IMR-90 (cell line): ENCODE data around the gene C16orf86. TPM values are rescaled to one million over a fixed set of nuclear protein-coding genes. Genes with fewer than 3 reads are reported as not detected.

ENCODE experiments used
- ATAC-seq: fragments of 200-7000 bp; cut with Tn5 transposase; 2 replicates; pipeline ENCODE4 v1.9.1; 2020; ENCODE audit warnings: low read depth, mild to moderate bottlenecking, moderate library complexity
- BruUV-seq: library from RNA; stranded (reverse); fragments of 400-500 nt; replicated peaks from 2 replicates; lab custom pipeline; 2021; lab: Mats Ljungman, UMichigan
- CTCF ChIA-PET: fragments of 300-600 bp; formaldehyde crosslinking; extraction: SDS; loops from one replicate; lab custom pipeline; 2021; ENCODE audit warnings: antibody characterized with exemption; lab: Yijun Ruan, JAX
- POLR2A ChIA-PET: fragments of 300-600 bp; sonication (Branson Sonifier 250); formaldehyde crosslinking; loops from one replicate; lab custom pipeline; 2022; ENCODE audit warnings: antibody characterized with exemption; ENCODE audit not compliant: unreplicated experiment; lab: Charles Lee
- DNase-seq: peaks from one replicate; pipeline ENCODE4 v3.0.0; 2013
- H2AFZ ChIP-seq: replicated peaks from 2 replicates; pipeline ENCODE3; 2013; ENCODE audit warnings: low read length, mild to moderate bottlenecking; ENCODE audit not compliant: poor library complexity
- H2AK5ac ChIP-seq: 2 replicates; pipeline ENCODE4 v1.6.1; 2013; ENCODE audit warnings: low read depth, low read length, inconsistent platforms
- H2AK9ac ChIP-seq: replicated peaks from 2 replicates; pipeline ENCODE3; 2013; ENCODE audit warnings: mild to moderate bottlenecking, low read depth, low read length, moderate library complexity; ENCODE audit not compliant: poor library complexity
- H2BK120ac ChIP-seq: 2 replicates; pipeline ENCODE4 v1.6.1; 2013; ENCODE audit warnings: low read depth, low read length, inconsistent platforms
- H2BK15ac ChIP-seq: 3 replicates; pipeline ENCODE4 v1.6.1; 2013; ENCODE audit warnings: low read depth, low read length, inconsistent platforms
- H2BK20ac ChIP-seq: 2 replicates; pipeline ENCODE4 v1.6.1; 2013; ENCODE audit warnings: low read depth, mild to moderate bottlenecking, inconsistent platforms, low read length, moderate library complexity
- H2BK5ac ChIP-seq: 2 replicates; pipeline ENCODE4 v1.6.1; 2013; ENCODE audit warnings: mild to moderate bottlenecking, low read depth, low read length, inconsistent platforms; ENCODE audit not compliant: poor library complexity, severe bottlenecking
- H3K14ac ChIP-seq: replicated peaks from 2 replicates; pipeline ENCODE4 v1.6.1; 2013; ENCODE audit warnings: low read depth, low read length, inconsistent platforms
- H3K18ac ChIP-seq: 2 replicates; pipeline ENCODE4 v1.6.1; 2013; ENCODE audit warnings: low read depth, low read length, control low read depth
- H3K23ac ChIP-seq: 2 replicates; pipeline ENCODE4 v1.6.1; 2013; ENCODE audit warnings: low read depth, low read length, inconsistent platforms
- H3K27ac ChIP-seq: 2 replicates; pipeline ENCODE4 v1.5.1; 2013; ENCODE audit warnings: mild to moderate bottlenecking, control low read depth, low read length; ENCODE audit not compliant: insufficient read depth
- H3K27me3 ChIP-seq: 2 replicates; pipeline ENCODE4 v1.6.1; 2013; ENCODE audit warnings: low read length; ENCODE audit not compliant: control insufficient read depth, insufficient read depth
- H3K36me3 ChIP-seq: 2 replicates; pipeline ENCODE4 v1.6.1; 2013; ENCODE audit warnings: low read length, mixed read lengths; ENCODE audit not compliant: control insufficient read depth, insufficient read depth
- H3K4ac ChIP-seq: 2 replicates; pipeline ENCODE4 v1.6.1; 2013; ENCODE audit warnings: low read depth, low read length, inconsistent platforms
- H3K4me1 ChIP-seq: 2 replicates; pipeline ENCODE4 v1.6.1; 2013; ENCODE audit warnings: low read length, mixed read lengths; ENCODE audit not compliant: control insufficient read depth, insufficient read depth
- H3K4me2 ChIP-seq: 2 replicates; pipeline ENCODE4 v1.6.1; 2013; ENCODE audit warnings: low read depth, mild to moderate bottlenecking, control low read depth, low read length, moderate library complexity
- H3K4me3 ChIP-seq: 2 replicates; pipeline ENCODE4 v1.5.1; 2013; ENCODE audit warnings: low read depth, mild to moderate bottlenecking, control low read depth, low read length, moderate library complexity; ENCODE audit not compliant: insufficient read depth
- H3K56ac ChIP-seq: 2 replicates; pipeline ENCODE4 v1.6.1; 2013; ENCODE audit warnings: low read length, inconsistent platforms; ENCODE audit not compliant: insufficient read depth; ENCODE audit errors: extremely low read depth
- H3K79me1 ChIP-seq, 2 experiments: 2 replicates each; pipeline ENCODE4 v1.6.1; 2013; ENCODE audit warnings: low read length in 2 of 2, inconsistent platforms in 1 of 2, low read depth in 1 of 2
- H3K9ac ChIP-seq: 2 replicates; pipeline ENCODE4 v1.6.1; 2013; ENCODE audit warnings: low read depth, low read length, control low read depth
- H3K9me1 ChIP-seq: 2 replicates; pipeline ENCODE4 v1.6.1; 2013; ENCODE audit warnings: low read length, inconsistent platforms; ENCODE audit not compliant: insufficient read depth
- H3K9me3 ChIP-seq: 2 replicates; pipeline ENCODE4 v1.6.1; 2013; ENCODE audit warnings: low read length; ENCODE audit not compliant: control insufficient read depth, insufficient read depth
- H4K20me1 ChIP-seq: 2 replicates; pipeline ENCODE4 v1.6.1; 2013; ENCODE audit warnings: low read length, inconsistent platforms; ENCODE audit not compliant: insufficient read depth
- H4K5ac ChIP-seq: 2 replicates; pipeline ENCODE4 v1.6.1; 2013; ENCODE audit warnings: mild to moderate bottlenecking, low read depth, low read length, control low read depth
- H4K8ac ChIP-seq, 2 experiments: 2 replicates each; pipeline ENCODE4 v1.6.1; 2013; ENCODE audit warnings: low read depth in 2 of 2, low read length in 2 of 2, control low read depth in 1 of 2, inconsistent platforms in 1 of 2
- H4K91ac ChIP-seq: 2 replicates; pipeline ENCODE4 v1.6.1; 2013; ENCODE audit warnings: low read depth, low read length, inconsistent platforms; ENCODE audit not compliant: insufficient read depth
- BHLHE40 ChIP-seq: fragments of 150-350 bp; IDR thresholded peaks from 2 replicates; pipeline ENCODE4 v1.6.1; 2016; ENCODE audit warnings: mild to moderate bottlenecking, low read depth, low read length
- CEBPB ChIP-seq: IDR thresholded peaks from 2 replicates; pipeline ENCODE4 v1.6.1; 2012; ENCODE audit warnings: low read depth, low read length, improper control_type of control experiment
- CHD1 ChIP-seq: IDR thresholded peaks from 2 replicates; pipeline ENCODE4 v1.6.1; 2012; ENCODE audit warnings: low read depth, low read length, improper control_type of control experiment
- FOS ChIP-seq: fragments of 150-350 bp; IDR thresholded peaks from 2 replicates; pipeline ENCODE4 v1.6.1; 2016; ENCODE audit warnings: low read depth, low read length
- MAFK ChIP-seq: IDR thresholded peaks from 2 replicates; pipeline ENCODE4 v1.6.1; 2012; ENCODE audit warnings: low read depth, low read length, improper control_type of control experiment
- MAZ ChIP-seq: IDR thresholded peaks from 2 replicates; pipeline ENCODE4 v1.6.1; 2012; ENCODE audit warnings: low read depth, mild to moderate bottlenecking, low read length, improper control_type of control experiment, moderate library complexity, borderline replicate concordance
- MXI1 ChIP-seq: IDR thresholded peaks from 2 replicates; pipeline ENCODE4 v1.6.1; 2012; ENCODE audit warnings: low read depth, mild to moderate bottlenecking, low read length, moderate library complexity, borderline replicate concordance
- NFE2L2 ChIP-seq: fragments of 150-350 bp; IDR thresholded peaks from 2 replicates; pipeline ENCODE4 v1.6.1; 2016; ENCODE audit warnings: low read depth, mild to moderate bottlenecking, low read length
- POLR2A ChIP-seq: IDR thresholded peaks from 2 replicates; pipeline ENCODE4 v1.6.1; 2012; ENCODE audit warnings: mild to moderate bottlenecking, low read depth, low read length
- RAD21 ChIP-seq: IDR thresholded peaks from 2 replicates; pipeline ENCODE4 v1.6.1; 2012; ENCODE audit warnings: low read length, improper control_type of control experiment
- RCOR1 ChIP-seq: IDR thresholded peaks from 2 replicates; pipeline ENCODE4 v1.6.1; 2012; ENCODE audit warnings: mild to moderate bottlenecking, low read length, improper control_type of control experiment; ENCODE audit not compliant: insufficient replicate concordance
- RFX5 ChIP-seq: IDR thresholded peaks from 2 replicates; pipeline ENCODE4 v1.8.0; 2012; ENCODE audit warnings: low read depth, mild to moderate bottlenecking, low read length, moderate library complexity
- dilution Hi-C: fragments of 300-500 bp; cut with HindIII; formaldehyde crosslinking; loops from one replicate; pipeline ENCODE4 v1.14.3; 2018; ENCODE audit warnings: low sequenced_read_pairs; ENCODE audit not compliant: unreplicated experiment
- in situ Hi-C: fragments of 300-500 bp; cut with MboI; formaldehyde crosslinking; loops from 3 replicates; pipeline ENCODE4 v1.14.3; 2019; ENCODE audit warnings: low sequenced_read_pairs, inconsistent platforms, mixed read lengths
- intact Hi-C: fragments of 100-400 bp; cut with micrococcal nuclease; formaldehyde crosslinking; loops from 2 replicates; pipeline ENCODE4 v1.10.0; 2022
- polyA plus RNA-seq, 3 experiments: library from polyadenylated mRNA; depleted of rRNA; stranded (reverse); fragments of >200 nt; gene quantifications; 2 replicates each; pipeline ENCODE4 v1.2.3, GENCODE V29; 2012; ENCODE audit warnings: low replicate concordance in 1 of 3
- total RNA-seq: library from RNA; depleted of rRNA; stranded (reverse); fragments of >200 nt; gene quantifications from 2 replicates; pipeline ENCODE4 v1.2.3, GENCODE V29; 2012
- TF ChIP-seq, protein P1 (sequence below): fragments of 150-350 bp; IDR thresholded peaks from 2 replicates; pipeline ENCODE4 v1.6.1; 2016; ENCODE audit warnings: low read depth, mild to moderate bottlenecking, low read length, moderate library complexity, borderline replicate concordance

The C16orf86 gene
- total and polyA plus RNA-seq, 2 of the 4 experiments (the other 2 are of a cell fraction), result 0.54 to 0.70 TPM

DNA sequence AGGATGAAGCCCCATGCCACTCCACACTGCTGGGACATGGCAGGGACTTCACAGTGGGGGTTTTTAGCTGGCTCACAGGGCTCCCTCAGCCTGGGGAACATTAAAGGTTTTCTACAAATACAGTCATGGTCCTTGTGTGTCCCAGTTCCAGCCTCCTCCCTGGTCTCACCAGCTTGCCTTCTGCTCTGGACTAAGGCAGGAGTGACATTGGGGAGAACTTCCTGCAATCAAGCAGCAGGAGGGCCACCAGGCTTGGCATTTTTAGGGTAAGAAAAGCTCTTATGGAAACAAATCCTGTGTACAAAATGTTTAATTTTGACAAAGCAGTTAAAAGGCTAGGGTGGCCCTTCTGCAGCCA, 4.0 kb upstream of the C16orf86 start:
- no peak overlapping the region for H3K27ac ChIP-seq
- H2AFZ ChIP-seq, result no peak overlapping the region
- H4K8ac ChIP-seq, result no peak overlapping the region
- no peak overlapping the region for H2BK120ac ChIP-seq
- BruUV-seq, result no TSS peak
- H3K56ac ChIP-seq, result no peak overlapping the region
- DNase-seq (no peak), ATAC-seq (no peak)
- H3K9me3 ChIP-seq, result no peaks in the 10 kb centered on the region
- no peak overlapping the region for H3K4me3 ChIP-seq
- H3K9ac ChIP-seq, result no peak overlapping the region
- dilution Hi-C loops, result no loop called here
- no peak overlapping the region for H2AK5ac ChIP-seq
- peaks cover 3% of the 10 kb centered on the region; the same call in 1 of the 2 replicates for H3K36me3 ChIP-seq
- ChIA-PET CTCF (no interaction called here), POLR2A (no interaction called here)
- no peak overlapping the region for H2BK15ac ChIP-seq
- no peak overlapping the region for H4K5ac ChIP-seq
- H3K4me2 ChIP-seq, result no peak overlapping the region
- no peak overlapping the region for H3K18ac ChIP-seq
- no peak overlapping the region for H3K14ac ChIP-seq
- H3K23ac ChIP-seq, result no peak overlapping the region
- no peak overlapping the region for H2BK20ac ChIP-seq
- in situ Hi-C loops, result loop anchor here (10.0 kb wide), 1 partner anchor 138 kb away; the partner anchor contains the start of gene RIPOR1
- peaks cover 4% of the 10 kb centered on the region for H3K9me1 ChIP-seq
- intact Hi-C loops, result no loop called here
- no peak overlapping the region for H4K91ac ChIP-seq
- H3K4me1 ChIP-seq, result peaks cover 17% of the 10 kb centered on the region
- H3K27me3 ChIP-seq, result no peaks in the 10 kb centered on the region
- H3K79me1 ChIP-seq, result peaks cover 11 to 32% of the 10 kb centered on the region in 2 experiments
- no peak overlapping the region for H2BK5ac ChIP-seq
- H3K4ac ChIP-seq, result no peak overlapping the region
- TF ChIP-seq BHLHE40, result no peak
- no peak for TF ChIP-seq RAD21
- TF ChIP-seq MXI1, result no peak
- no peak for TF ChIP-seq RCOR1
- TF ChIP-seq CEBPB, result no peak
- TF ChIP-seq NFE2L2, result no peak
- TF ChIP-seq RFX5, result no peak
- no peak for TF ChIP-seq MAFK
- TF ChIP-seq, protein P1, sequence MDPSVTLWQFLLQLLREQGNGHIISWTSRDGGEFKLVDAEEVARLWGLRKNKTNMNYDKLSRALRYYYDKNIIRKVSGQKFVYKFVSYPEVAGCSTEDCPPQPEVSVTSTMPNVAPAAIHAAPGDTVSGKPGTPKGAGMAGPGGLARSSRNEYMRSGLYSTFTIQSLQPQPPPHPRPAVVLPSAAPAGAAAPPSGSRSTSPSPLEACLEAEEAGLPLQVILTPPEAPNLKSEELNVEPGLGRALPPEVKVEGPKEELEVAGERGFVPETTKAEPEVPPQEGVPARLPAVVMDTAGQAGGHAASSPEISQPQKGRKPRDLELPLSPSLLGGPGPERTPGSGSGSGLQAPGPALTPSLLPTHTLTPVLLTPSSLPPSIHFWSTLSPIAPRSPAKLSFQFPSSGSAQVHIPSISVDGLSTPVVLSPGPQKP, result no peak
- no peak for TF ChIP-seq POLR2A
- TF ChIP-seq CHD1, result no peak
- no peak for TF ChIP-seq MAZ
- no peak for TF ChIP-seq FOS
- H2AK9ac ChIP-seq, result no peak overlapping the region
- H4K20me1 ChIP-seq, result peaks cover 5% of the 10 kb centered on the region
